ENCODE results near the gene HRK.

DNA sequence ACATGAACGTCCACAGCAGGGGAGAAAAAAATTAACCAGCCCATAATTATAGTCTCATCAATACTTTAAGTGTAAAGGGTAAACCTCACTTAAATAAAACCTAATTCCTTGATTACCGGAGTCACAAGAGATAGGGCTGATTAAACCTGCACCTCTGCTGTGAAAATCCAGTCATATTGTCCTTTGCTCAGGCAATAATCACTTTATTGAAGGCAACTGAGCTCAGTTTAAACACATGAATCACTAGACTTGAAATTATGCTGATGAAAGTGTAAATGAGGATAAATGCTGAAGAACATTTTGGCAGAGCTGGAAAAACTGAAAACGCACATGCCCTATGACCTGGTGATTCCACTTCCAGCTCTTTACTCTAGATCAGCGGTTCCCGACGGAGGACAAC, 6.7 kb upstream of the HRK start:
- TF ChIP-seq, protein P1, sequence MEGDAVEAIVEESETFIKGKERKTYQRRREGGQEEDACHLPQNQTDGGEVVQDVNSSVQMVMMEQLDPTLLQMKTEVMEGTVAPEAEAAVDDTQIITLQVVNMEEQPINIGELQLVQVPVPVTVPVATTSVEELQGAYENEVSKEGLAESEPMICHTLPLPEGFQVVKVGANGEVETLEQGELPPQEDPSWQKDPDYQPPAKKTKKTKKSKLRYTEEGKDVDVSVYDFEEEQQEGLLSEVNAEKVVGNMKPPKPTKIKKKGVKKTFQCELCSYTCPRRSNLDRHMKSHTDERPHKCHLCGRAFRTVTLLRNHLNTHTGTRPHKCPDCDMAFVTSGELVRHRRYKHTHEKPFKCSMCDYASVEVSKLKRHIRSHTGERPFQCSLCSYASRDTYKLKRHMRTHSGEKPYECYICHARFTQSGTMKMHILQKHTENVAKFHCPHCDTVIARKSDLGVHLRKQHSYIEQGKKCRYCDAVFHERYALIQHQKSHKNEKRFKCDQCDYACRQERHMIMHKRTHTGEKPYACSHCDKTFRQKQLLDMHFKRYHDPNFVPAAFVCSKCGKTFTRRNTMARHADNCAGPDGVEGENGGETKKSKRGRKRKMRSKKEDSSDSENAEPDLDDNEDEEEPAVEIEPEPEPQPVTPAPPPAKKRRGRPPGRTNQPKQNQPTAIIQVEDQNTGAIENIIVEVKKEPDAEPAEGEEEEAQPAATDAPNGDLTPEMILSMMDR (IDR thresholded peaks at IDR 0.05) = no peak
- no peak for TF ChIP-seq POLR2AphosphoS5 (IDR thresholded peaks at IDR 0.05)
